Coronary artery (tissue), 2 donors: ENCODE results near the gene FAM171A1.
"Not testable (repeated sequence)": the region's sequence is repeated elsewhere in the genome, so short reads cannot be mapped to it uniquely, and the experiment has no call there.

Experiments used
- DNase-seq: peaks from one replicate; pipeline ENCODE4 v3.0.0-alpha.2; 2017; ENCODE audit warnings: low spot score
- H3K27ac ChIP-seq, 2 donors: fragments of 200-600 bp; sonication (generic); one replicate each; pipeline ENCODE4 v1.5.1; 2016 to 2019
- H3K4me3 ChIP-seq: fragments of 200-600 bp; sonication (generic); 2 replicates; pipeline ENCODE4 v1.5.1; 2016; ENCODE audit warnings: mild to moderate bottlenecking, moderate library complexity
- TF ChIP-seq, protein P1 (sequence below): fragments of 200-600 bp; sonication (generic); IDR thresholded peaks from one replicate; pipeline ENCODE4 v1.5.1; 2019; ENCODE audit warnings: antibody characterized with exemption

Gene FAM171A1

DNA sequence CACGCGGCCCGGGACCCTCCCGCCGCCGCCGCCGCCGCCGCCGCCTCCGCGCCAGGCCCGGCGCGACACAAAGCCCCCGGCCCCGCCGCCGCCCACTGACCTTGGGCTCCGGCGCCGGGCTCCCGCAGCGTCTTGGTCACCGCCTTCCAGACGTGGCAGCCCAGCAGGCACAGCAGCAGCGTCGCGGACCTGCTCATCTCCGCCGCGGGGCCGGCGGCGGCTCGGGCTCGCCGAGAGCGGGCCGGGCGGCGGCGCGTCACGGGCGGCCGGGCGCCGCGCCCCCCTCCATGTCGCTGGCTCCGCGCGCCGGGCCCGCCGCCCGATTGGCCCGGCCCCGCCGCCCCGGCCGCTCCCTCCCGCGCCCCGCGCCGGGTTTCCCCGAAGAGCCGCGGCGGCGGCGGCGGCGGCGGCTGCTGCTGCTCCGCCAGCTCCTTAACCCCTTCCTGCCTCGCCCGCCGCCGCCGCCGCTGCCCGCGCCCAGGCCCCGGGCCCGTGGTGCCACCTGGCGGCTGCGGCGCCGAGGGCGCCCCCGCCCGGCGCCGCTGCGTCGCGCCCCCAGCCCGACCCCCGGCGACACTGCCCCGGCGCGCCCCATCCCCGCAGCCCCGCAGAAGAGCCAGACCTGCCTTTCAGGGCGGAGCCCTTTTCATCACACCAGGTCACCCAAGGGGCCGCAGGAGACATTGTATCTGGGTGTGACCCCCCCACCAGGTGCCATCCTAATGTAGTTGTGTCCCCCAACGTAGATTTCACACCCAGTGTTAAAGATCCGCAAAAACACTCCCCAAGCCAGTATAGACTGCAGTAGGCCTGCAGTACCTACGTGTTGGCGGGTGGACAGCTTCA, at the start of gene FAM171A1:
TSS of gene FAM171A1 (minus strand) at position 434 of the 846 bp plus-strand sequence. CDS start at position 197, 237 bp downstream.
- peak within 1 kb of the TSS; percentile 96 for H3K4me3 ChIP-seq
- no peak for DNase-seq
- H3K27ac ChIP-seq: peak within 1 kb of the TSS; percentile 55 to 78
- TF ChIP-seq, protein P1, sequence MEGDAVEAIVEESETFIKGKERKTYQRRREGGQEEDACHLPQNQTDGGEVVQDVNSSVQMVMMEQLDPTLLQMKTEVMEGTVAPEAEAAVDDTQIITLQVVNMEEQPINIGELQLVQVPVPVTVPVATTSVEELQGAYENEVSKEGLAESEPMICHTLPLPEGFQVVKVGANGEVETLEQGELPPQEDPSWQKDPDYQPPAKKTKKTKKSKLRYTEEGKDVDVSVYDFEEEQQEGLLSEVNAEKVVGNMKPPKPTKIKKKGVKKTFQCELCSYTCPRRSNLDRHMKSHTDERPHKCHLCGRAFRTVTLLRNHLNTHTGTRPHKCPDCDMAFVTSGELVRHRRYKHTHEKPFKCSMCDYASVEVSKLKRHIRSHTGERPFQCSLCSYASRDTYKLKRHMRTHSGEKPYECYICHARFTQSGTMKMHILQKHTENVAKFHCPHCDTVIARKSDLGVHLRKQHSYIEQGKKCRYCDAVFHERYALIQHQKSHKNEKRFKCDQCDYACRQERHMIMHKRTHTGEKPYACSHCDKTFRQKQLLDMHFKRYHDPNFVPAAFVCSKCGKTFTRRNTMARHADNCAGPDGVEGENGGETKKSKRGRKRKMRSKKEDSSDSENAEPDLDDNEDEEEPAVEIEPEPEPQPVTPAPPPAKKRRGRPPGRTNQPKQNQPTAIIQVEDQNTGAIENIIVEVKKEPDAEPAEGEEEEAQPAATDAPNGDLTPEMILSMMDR: no peak

DNA sequence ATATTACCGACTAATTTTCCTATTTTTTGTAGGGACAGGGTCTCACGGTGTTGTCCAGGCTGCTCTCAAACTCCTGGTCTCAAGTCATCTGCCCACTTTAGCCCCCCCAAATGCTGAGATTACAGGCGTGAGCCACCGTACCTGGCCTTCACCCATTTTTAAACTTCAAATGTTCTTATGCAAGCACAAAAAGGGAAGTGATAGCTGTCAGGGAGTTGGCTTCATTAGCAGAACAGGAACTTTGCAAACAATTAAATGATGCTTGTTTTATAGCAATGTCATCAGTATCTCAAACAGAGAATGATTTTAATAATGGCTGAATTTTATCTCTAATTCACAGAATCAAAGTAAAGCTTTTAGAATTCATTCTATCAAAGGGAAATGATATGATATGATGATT, 49.8 kb upstream of the FAM171A1 start:
- TF ChIP-seq, protein P1: no peak
- no peak overlapping the region for H3K27ac ChIP-seq
- no peak overlapping the region for H3K4me3 ChIP-seq
- DNase-seq: no peak

DNA sequence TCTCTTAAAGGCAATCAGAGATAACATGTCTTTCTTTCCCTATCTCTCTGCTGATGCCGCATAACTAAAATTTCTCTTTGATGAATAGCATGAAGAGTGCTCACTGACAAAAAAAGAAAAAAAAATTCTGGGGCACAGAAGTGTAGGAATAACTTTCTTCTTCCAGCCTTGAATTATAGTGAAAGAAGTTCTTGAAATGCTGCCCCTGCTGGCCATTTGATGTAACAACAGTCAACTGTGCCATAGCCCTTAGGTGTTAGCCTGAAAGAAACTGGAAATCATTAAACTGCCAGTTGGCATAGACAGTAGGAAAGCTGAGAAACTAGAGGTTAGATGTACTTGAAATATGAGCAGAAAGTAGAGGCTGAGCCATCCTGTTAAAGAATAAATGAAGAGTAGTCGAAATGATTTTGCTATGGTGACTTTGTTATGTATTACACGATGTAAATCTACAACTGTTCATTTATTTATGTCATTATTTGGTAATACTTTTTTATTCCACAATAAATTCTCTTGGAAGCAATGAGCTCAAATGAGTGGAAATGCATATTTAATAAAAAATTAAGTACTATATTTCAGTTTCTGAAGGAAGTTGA, 48.3 kb upstream of the FAM171A1 start:
- TF ChIP-seq, protein P1: peak; percentile 49
- Histone ChIP-seq H3K27ac (no peak overlapping the region), H3K4me3 (no peak overlapping the region)
- no peak for DNase-seq

DNA sequence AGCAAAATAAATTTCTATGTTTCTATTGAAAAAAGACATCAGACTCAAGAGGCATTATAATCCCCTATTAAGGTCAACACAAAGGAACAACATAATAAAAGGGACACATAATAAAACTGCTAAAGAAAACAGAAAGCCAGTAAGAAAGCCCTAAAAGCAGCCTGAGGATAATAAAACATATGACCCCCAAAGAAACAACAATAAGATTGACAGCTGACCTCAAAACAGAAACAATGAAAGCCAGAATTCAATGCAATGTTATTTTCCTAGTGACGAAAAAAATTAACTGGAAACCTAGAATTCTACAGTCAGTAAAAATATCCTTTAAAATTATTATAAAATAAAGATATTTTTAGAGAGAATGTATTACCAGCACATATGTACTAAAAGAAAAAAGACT, 44.9 kb upstream of the FAM171A1 start:
- Histone ChIP-seq H3K27ac (no peak overlapping the region), H3K4me3 (no peak overlapping the region)
- TF ChIP-seq, protein P1: no peak
- no peak for DNase-seq

DNA sequence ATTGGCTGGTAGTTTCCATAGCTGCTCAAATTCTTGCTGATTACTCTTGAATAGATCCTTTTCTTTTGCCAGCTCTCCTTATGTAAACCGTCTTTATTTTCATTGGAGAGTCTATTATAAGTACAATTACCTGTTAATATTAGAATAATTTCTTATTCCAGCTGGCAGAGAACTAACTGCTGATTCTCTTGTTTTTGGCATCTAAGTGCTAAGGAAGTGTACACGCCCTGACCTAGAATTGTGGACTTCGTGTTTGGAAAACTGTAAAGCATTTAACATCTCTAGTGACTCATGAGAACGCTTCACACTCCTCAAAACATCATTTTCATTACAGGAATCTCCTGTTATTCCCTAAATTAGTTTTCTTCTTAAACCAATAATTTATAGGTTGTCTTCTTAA, 39.9 kb upstream of the FAM171A1 start:
- TF ChIP-seq, protein P1: no peak

DNA sequence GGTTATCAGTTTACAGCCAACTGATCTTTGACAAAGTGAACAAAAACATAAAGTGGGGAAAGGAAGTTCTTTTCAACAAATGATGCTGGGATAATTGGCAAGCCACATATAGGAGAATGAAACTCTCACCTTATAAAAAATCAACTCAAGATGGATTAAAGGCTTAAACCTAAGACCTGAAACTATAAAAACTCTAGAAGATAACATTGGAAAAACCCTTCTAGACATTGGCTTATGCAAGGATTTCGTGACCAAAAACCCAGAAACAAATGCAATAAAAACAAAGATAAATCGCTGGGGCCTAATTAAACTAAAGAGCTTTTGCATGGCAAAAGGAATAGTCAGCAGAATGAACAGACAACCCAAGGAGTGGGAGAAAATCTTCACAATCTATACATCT, 38.3 kb upstream of the FAM171A1 start:
- not testable (repeated sequence) for DNase-seq, H3K27ac ChIP-seq, H3K4me3 ChIP-seq

More for the DNA sequence above, 39.9 kb upstream of the FAM171A1 start:
- Histone ChIP-seq H3K4me3 (no peak overlapping the region), H3K27ac (no peak overlapping the region)
- no peak for DNase-seq

DNA sequence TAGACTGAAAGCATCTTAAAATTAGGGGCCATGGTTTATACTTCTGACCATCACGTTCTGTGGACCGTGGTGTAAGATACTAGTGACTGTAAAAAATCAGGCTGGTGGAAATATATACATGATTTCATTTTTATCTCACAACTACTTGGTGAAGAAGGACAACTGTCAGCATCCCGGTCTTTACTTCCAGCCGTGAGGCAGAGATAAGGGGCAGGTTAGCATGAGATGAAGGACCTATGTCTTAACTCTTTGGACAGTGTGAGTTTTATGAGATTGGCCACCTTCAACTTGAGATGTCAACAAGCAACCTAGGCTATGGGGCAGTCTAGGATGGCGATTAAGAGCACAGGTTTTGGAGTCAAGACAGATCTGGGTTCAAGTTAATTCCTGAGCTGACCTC, 37.5 kb upstream of the FAM171A1 start:
- TF ChIP-seq, protein P1: no peak
- DNase-seq: no peak
- Histone ChIP-seq H3K4me3 (no peak overlapping the region), H3K27ac (no peak overlapping the region)
